AG09319 (cell line): ENCODE measurements around the gene ELFN2.

Experiments
- DNase-seq: peaks from one replicate; pipeline ENCODE4 v3.0.0-alpha.2; 2010; ENCODE audit warnings: low read depth; ENCODE audit errors: extremely low read depth
- TF ChIP-seq, protein P1 (sequence below): IDR thresholded peaks from 2 replicates; pipeline ENCODE4 v1.5.1; 2011; ENCODE audit warnings: low read depth, mild to moderate bottlenecking, inconsistent platforms, low read length, moderate library complexity

The ELFN2 gene

DNA sequence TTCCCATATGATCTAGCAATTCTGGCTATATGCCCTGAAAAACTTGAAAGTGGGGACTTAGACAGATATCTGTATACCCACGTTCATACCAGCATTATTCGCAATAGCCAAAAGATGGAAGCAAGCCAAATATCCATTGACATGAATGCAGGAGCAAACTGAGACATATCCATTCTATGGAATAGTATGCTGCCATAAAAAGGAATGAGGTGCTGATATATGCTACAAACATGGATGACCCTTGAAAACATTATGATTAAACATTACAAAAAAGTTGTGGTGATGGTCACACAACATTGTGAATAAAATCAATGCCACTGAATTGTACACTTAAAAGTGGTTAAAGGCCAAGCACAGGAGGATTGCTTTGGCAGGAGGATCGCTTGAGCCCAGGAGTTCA, 33.4 kb upstream of the ELFN2 start:
- TF ChIP-seq, protein P1, sequence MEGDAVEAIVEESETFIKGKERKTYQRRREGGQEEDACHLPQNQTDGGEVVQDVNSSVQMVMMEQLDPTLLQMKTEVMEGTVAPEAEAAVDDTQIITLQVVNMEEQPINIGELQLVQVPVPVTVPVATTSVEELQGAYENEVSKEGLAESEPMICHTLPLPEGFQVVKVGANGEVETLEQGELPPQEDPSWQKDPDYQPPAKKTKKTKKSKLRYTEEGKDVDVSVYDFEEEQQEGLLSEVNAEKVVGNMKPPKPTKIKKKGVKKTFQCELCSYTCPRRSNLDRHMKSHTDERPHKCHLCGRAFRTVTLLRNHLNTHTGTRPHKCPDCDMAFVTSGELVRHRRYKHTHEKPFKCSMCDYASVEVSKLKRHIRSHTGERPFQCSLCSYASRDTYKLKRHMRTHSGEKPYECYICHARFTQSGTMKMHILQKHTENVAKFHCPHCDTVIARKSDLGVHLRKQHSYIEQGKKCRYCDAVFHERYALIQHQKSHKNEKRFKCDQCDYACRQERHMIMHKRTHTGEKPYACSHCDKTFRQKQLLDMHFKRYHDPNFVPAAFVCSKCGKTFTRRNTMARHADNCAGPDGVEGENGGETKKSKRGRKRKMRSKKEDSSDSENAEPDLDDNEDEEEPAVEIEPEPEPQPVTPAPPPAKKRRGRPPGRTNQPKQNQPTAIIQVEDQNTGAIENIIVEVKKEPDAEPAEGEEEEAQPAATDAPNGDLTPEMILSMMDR = no peak
- DNase-seq = no peak

DNA sequence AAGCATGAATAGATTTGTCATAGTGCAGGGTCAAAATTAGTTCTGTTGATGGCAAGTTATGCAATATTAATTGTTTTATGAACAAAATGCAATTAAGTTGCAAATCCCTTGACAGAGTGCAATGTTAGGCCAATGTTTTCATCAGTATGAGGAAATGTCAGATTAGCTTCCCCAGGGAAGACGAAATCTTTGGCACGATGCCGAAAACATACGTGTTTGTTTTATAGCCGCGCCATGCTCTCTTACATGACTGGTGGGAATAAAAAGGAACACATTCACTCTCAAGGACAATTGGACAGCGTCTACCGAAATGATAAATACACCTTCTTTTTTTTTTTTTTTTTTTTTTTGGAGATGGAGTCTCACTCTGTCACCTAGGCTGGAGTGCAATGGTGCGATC, 31.9 kb upstream of the ELFN2 start:
- no peak for DNase-seq
- TF ChIP-seq, protein P1 = no peak

DNA sequence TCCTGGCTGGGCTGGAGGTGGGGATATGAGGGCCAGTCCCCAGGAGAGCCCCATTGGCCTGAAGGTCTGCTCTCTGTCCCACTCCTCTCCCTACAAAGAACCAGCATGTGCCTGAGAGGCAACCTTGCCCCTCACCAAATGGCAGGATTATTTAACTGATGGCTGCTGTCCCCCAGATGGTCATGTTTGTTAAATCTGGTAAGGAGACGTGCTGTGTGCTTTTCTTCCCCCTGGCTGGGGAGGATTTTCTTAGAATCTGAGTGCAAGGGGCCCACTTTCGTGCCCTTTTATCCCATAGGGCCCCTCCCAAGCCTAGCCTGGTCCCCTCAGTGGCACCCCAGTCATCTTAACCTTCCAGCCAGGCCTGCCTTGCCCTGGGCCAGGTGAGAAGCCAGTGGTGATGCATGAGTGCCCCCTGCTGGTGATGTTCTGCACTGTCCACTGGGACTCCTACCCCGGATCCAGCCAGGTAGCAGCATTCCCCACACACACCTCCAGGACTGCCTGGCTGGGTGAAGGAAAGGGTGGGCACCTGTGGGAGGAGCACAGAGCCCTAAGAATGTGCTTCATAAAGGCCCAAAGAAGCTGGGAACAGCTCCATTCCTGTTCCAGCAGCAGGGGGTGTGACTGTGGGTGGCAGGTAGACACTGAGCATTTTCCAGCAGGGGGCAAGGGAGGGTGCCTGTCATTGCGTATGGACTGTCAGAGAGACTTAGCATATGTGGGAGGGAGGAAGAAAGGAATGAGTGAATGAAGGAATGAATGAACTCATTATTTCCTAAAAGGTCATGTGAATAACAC, 30.0 kb upstream of the ELFN2 start:
- TF ChIP-seq, protein P1 = peak; percentile 97
- DNase-seq = no peak

DNA sequence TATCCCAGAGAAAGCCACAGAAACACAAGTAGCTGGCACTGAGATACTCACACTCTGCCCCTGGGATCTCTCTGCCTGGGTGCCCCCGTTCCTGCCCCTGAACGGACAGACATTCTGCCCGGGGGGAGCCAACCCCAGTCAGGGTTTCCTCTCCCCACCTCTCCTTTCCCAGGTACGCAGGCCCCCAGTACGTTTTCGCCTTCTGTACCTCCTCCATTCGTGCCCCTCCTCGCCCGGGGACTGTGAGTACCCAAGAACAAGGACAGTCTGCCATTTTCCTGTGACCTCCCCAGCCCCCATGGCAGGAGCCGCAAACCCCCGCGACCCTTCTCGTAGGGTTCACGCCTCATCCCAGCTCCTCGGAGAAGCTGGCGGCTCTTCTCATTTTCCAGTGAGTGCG, 29.1 kb upstream of the ELFN2 start:
- TF ChIP-seq, protein P1 = no peak
- no peak for DNase-seq

DNA sequence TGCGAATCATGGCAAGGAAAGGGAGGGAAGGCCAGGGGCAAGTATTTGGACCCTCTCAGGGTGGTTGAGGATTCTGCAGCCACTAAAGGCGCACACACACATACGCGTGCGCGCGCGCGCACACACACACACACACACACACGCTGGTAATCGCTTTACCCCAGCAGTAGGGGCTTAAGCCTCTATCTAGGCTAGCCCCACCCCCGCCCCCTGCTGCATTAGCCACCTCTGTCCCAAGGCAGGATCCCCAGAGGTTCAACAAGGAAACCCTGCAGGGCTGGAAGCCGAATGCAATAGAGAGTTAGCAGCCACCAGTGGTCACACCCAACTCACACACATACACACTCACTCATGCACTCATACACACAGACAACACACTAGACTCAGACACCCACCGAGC, 28.6 kb upstream of the ELFN2 start:
- TF ChIP-seq, protein P1 = no peak
- DNase-seq = no peak

DNA sequence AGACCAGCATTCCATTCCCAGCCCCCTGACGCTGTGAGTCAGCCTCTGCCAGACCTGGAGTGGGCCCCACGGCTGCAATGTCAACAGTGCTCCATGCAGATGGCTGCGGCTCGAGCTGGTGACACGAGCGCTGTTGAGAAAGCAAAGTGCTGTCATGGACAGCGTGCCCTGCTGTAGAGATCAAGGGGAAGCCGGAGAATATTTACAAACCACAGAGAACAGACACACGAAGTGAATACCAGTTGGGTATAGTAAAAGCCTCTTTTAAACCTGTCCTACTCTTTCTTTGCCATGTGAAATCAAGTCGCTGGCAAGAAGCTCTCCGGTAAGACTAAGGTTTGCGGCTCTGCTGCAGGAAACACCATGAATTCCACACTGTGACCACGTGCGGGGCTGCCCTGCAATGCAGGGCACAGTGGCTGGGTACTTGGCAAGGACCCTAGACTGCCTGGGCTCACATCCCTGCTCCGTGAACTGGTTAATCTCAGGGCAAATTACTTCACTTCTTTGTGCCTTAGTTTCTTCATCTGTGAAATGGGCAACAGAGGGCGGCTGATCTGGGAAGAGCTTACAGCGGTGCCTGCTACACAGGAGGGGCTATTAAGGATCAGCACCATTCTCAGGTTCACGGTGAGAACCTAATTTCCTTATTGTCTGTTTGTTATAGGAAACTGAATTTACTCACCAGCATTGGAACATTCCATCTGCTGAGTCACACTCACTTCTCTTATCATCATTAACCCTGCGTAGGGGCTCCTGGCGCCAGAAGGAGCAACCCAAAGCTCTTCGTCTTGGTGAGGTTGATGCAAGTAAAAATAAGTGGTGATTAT, 27.8 kb upstream of the ELFN2 start:
- no peak for DNase-seq
- TF ChIP-seq, protein P1 = no peak

DNA sequence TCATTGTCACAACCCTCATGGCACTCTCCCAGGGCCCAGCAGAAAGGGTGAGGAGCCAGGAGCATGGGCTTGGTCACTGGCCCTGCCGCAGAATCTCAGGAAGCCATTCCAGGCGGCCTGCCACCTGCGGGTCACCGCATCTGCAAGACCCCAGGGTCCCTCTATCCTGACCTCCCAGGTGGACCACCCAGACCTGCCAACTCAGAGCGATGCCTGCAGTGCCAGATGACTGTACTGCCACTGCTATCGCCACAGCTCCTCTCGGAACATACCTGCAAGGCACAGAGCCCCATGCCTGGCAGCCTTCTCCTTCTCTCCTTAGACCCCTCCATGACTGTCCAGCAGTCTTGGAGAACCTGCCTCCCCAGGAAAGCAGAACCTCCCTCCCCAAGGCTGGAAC, 26.4 kb upstream of the ELFN2 start:
- TF ChIP-seq, protein P1 = no peak

More for the DNA sequence above, 26.4 kb upstream of the ELFN2 start:
- no peak for DNase-seq
